ENCODE measurements around the gene IFT74.

GRCh38 chr9:27112235-27112634 lies 156.0 kb downstream of the IFT74 start:
- TF ChIP-seq ZNF18 (tag by site-specific recombination; IDR thresholded peaks at IDR 0.05) (no peak), CTCF (tag by site-specific recombination; IDR thresholded peaks at IDR 0.05) (no peak), ZNF585B (tag by site-specific recombination; IDR thresholded peaks at IDR 0.05) (no peak), TSHZ1 (tag by site-specific recombination; IDR thresholded peaks at IDR 0.05; ENCODE audit: borderline replicate concordance) (no peak), ZNF830 (tag by site-specific recombination; IDR thresholded peaks at IDR 0.05; ENCODE audit: low read depth) (no peak), REPIN1 (tag by site-specific recombination; IDR thresholded peaks at IDR 0.05; ENCODE audit: low read depth) (no peak), PRDM6 (tag by site-specific recombination; IDR thresholded peaks at IDR 0.05) (no peak), KLF16 (tag by site-specific recombination; IDR thresholded peaks at IDR 0.05) (no peak)

All from HEK293 (cell line).